Measurements from ENCODE around the gene GAPT. TPM values are rescaled to one million over a fixed set of nuclear protein-coding genes. Genes with fewer than 3 reads are reported as not detected.

The GAPT gene
- total RNA-seq, 4 donors from 2014 or later, result 0.80 to 3.3 (median 1.2) TPM; not detected in 1

GRCh38 chr5:58450018-58450417, 41.2 kb upstream of the GAPT start:
- TF ChIP-seq EP300 (IDR thresholded peaks at IDR 0.05) (no peak), CTCF (IDR thresholded peaks at IDR 0.05) (no peak), POLR2AphosphoS5 (IDR thresholded peaks at IDR 0.05) (no peak), POLR2A (IDR thresholded peaks at IDR 0.05; ENCODE audit: low read depth) (no peak)
- H3K27me3 ChIP-seq, result no peaks in the 10 kb centered on the region

GRCh38 chr5:58450811-58451629, 40.2 kb upstream of the GAPT start:
- DNase-seq (ENCODE audit: extremely low spot score), result no peak
- no peak overlapping the region for H3K27ac ChIP-seq (replicated peaks in 1 of 4)
- peaks cover 0 to 33% (median 13%) of the 10 kb centered on the region in 4 donors for H3K36me3 ChIP-seq
- H3K4me3 ChIP-seq, result no peak overlapping the region
- intact Hi-C loops (cut with DNase I), result loop anchor here (10.0 kb wide), 1 partner anchor 956 kb away; no protein-coding TSS in a partner anchor
- no peaks in the 10 kb centered on the region for H3K9me3 ChIP-seq
- no peak for TF ChIP-seq POLR2A (IDR thresholded peaks at IDR 0.05; ENCODE audit: low read depth)
- no peak for TF ChIP-seq CTCF (IDR thresholded peaks at IDR 0.05)
- TF ChIP-seq POLR2AphosphoS5 (IDR thresholded peaks at IDR 0.05), result no peak
- no peak for TF ChIP-seq EP300 (IDR thresholded peaks at IDR 0.05)
- no peaks in the 10 kb centered on the region for H3K27me3 ChIP-seq
- peaks cover 0 to 10% (median 3%) of the 10 kb centered on the region in 4 donors for H3K4me1 ChIP-seq
- WGBS, result 82% methylated on average over 10 of the region's 10 CpGs

More at GRCh38 chr5:58450018-58450417, 41.2 kb upstream of the GAPT start:
- H3K27ac ChIP-seq (replicated peaks in 1 of 4), result no peak overlapping the region
- WGBS, result 87% methylated on average over 3 of the region's 3 CpGs
- H3K36me3 ChIP-seq, result peaks cover 0 to 23% (median 8%) of the 10 kb centered on the region in 4 donors
- H3K4me1 ChIP-seq, result peaks cover 0 to 5% (median 0%) of the 10 kb centered on the region in 4 donors
- H3K4me3 ChIP-seq, result no peak overlapping the region
- no peaks in the 10 kb centered on the region for H3K9me3 ChIP-seq
- intact Hi-C loops (cut with DNase I), result loop anchor here (10.0 kb wide), 1 partner anchor 955 kb away; no protein-coding TSS in a partner anchor
- no peak for DNase-seq (ENCODE audit: extremely low spot score)

- H3K4me1 ChIP-seq, result peaks cover 0 to 10% (median 5%) of the 10 kb centered on the region in 4 donors
- TF ChIP-seq CTCF (IDR thresholded peaks at IDR 0.05) (no peak), POLR2A (IDR thresholded peaks at IDR 0.05; ENCODE audit: low read depth) (no peak), EP300 (IDR thresholded peaks at IDR 0.05) (no peak), POLR2AphosphoS5 (IDR thresholded peaks at IDR 0.05) (no peak)
- 88% methylated on average over 8 of the region's 8 CpGs for WGBS
- no peak overlapping the region for H3K27ac ChIP-seq (replicated peaks in 1 of 4)
- H3K36me3 ChIP-seq, result peaks cover 0 to 43% (median 15%) of the 10 kb centered on the region in 4 donors
- no peaks in the 10 kb centered on the region for H3K27me3 ChIP-seq
- DNase-seq (ENCODE audit: extremely low spot score), result no peak
- no peak overlapping the region for H3K4me3 ChIP-seq
- intact Hi-C loops (cut with DNase I), result loop anchor here (10.0 kb wide), 1 partner anchor 957 kb away; no protein-coding TSS in a partner anchor
- H3K9me3 ChIP-seq, result no peaks in the 10 kb centered on the region
Observed at GRCh38 chr5:58451732-58452565, 39.3 kb upstream of the GAPT start.

GRCh38 chr5:58452566-58453258, 38.5 kb upstream of the GAPT start:
- TF ChIP-seq POLR2AphosphoS5 (IDR thresholded peaks at IDR 0.05), result no peak
- no peak for TF ChIP-seq POLR2A (IDR thresholded peaks at IDR 0.05; ENCODE audit: low read depth)
- no peak for TF ChIP-seq EP300 (IDR thresholded peaks at IDR 0.05)
- no peak for TF ChIP-seq CTCF (IDR thresholded peaks at IDR 0.05)
- no peak for DNase-seq (ENCODE audit: extremely low spot score)
- intact Hi-C loops (cut with DNase I), result loop anchor here (10.0 kb wide), 1 partner anchor 958 kb away; no protein-coding TSS in a partner anchor
- 87% methylated on average over 3 of the region's 3 CpGs for WGBS
- Histone ChIP-seq H3K36me3 (peaks cover 0 to 50% (median 15%) of the 10 kb centered on the region in 4 donors), H3K27ac (replicated peaks in 1 of 4) (no peak overlapping the region), H3K4me3 (no peak overlapping the region), H3K9me3 (no peaks in the 10 kb centered on the region), H3K4me1 (peaks cover 0 to 10% (median 5%) of the 10 kb centered on the region in 4 donors), H3K27me3 (no peaks in the 10 kb centered on the region)
